ENCODE data around the gene SULT1A1. TPM values are rescaled to one million over a fixed set of nuclear protein-coding genes. Genes with fewer than 3 reads are reported as not detected.
"Not testable (repeated sequence)": the region's sequence is repeated elsewhere in the genome, so short reads cannot be mapped to it uniquely, and the experiment has no call there.

SULT1A1 gene
- total RNA-seq, 1 donor from 2014 or later = 11.4 TPM

DNA sequence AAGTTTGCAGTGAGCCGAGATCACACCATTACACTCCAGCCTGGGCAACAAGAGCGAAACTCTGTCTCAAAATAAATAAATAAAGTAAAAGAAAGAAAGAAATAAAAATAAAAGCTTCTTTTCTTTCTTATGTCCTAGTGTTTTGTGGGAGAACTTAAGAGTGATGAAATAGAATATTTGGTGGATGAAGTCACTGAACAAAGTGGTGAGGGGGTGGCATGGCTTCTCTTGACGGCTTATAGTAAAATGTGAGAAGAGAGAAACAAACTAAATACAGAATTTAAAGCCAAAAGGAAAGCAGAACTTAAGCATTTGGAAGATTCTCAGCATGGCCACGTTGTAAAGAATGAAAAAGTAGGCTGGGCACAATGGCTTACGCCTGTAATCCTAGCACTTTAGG, 40.8 kb downstream of the SULT1A1 start:
- DNase-seq (ENCODE audit: extremely low spot score, unreplicated experiment) = no peak
- H3K36me3 Mint-ChIP-seq (ENCODE audit: unreplicated experiment) = peaks cover 7% of the 10 kb centered on the region
- no peak overlapping the region for H3K27ac Mint-ChIP-seq (ENCODE audit: unreplicated experiment)
- no peak overlapping the region for H3K4me3 Mint-ChIP-seq (ENCODE audit: unreplicated experiment)
- peaks cover 7% of the 10 kb centered on the region for H3K9me3 Mint-ChIP-seq (ENCODE audit: unreplicated experiment)
- H3K4me1 Mint-ChIP-seq (ENCODE audit: unreplicated experiment) = peaks cover 10% of the 10 kb centered on the region
- no peaks in the 10 kb centered on the region for H3K27me3 Mint-ChIP-seq (ENCODE audit: unreplicated experiment)
- TF ChIP-seq, protein P1, sequence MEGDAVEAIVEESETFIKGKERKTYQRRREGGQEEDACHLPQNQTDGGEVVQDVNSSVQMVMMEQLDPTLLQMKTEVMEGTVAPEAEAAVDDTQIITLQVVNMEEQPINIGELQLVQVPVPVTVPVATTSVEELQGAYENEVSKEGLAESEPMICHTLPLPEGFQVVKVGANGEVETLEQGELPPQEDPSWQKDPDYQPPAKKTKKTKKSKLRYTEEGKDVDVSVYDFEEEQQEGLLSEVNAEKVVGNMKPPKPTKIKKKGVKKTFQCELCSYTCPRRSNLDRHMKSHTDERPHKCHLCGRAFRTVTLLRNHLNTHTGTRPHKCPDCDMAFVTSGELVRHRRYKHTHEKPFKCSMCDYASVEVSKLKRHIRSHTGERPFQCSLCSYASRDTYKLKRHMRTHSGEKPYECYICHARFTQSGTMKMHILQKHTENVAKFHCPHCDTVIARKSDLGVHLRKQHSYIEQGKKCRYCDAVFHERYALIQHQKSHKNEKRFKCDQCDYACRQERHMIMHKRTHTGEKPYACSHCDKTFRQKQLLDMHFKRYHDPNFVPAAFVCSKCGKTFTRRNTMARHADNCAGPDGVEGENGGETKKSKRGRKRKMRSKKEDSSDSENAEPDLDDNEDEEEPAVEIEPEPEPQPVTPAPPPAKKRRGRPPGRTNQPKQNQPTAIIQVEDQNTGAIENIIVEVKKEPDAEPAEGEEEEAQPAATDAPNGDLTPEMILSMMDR (IDR thresholded peaks at IDR 0.05) = no peak

DNA sequence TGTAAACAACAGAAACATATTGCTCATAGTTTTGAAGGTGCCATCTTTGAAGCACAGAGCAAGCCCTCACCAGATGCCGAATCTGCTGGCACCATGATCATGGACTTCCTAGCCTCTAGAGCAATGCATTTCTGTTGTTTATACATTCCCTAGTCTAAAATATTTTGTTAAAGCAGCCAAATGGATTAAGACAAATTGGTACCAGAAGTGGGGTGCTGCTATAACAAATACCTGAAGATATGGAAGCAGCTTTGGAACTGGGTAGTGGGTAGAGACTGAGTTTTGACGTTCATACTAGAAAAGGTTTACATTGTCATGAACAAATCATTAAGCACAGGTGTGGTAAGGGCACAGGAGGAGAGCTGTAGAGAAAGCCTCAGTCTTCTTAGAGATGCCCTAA, 42.6 kb downstream of the SULT1A1 start:
- Mint-ChIP-seq H3K4me1 (ENCODE audit: unreplicated experiment) (no peaks in the 10 kb centered on the region), H3K27ac (ENCODE audit: unreplicated experiment) (no peak overlapping the region), H3K27me3 (ENCODE audit: unreplicated experiment) (no peaks in the 10 kb centered on the region), H3K9me3 (ENCODE audit: unreplicated experiment) (peaks cover 7% of the 10 kb centered on the region), H3K4me3 (ENCODE audit: unreplicated experiment) (no peak overlapping the region), H3K36me3 (ENCODE audit: unreplicated experiment) (peaks cover 7% of the 10 kb centered on the region)
- TF ChIP-seq, protein P1 (IDR thresholded peaks at IDR 0.05) = no peak
- DNase-seq (ENCODE audit: extremely low spot score, unreplicated experiment) = no peak

DNA sequence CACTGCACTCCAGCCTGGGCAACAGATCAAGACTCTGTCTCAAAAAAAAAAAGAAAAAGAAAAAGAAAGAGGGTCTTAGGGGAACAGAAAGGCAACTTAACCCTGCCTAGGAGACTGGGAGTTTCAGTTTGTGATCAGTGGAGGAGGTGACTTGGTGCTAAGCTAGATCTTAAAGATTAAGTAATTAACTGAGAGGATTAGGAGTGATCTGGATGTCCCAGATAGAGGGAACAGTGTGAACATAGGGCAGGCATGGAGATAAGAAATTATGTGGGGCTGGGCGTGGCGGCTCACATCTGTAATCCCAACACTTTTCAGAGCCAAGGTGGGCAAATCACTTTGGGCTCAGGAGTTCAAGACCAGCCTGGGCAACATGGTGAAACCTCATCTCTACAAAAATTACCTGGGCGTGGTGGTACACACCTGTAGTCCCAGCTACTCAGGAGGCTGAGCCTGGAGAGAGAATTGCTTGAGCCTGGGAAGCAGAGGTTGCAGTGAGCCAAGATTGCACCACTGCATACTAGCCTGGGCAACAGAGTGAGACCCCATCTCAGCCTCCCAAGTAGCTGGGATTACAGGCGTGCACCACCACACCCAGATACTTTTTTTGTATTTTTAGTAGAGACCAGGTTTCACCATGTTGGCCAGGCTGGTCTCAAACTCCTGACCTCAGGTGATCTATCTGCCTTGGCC, 43.5 kb downstream of the SULT1A1 start:
- H3K4me1 Mint-ChIP-seq (ENCODE audit: unreplicated experiment); H3K27ac Mint-ChIP-seq (ENCODE audit: unreplicated experiment); H3K9me3 Mint-ChIP-seq (ENCODE audit: unreplicated experiment): not testable (repeated sequence)

GRCh38 chr16:28563218-28563617, 46.6 kb downstream of the SULT1A1 start:
- Mint-ChIP-seq H3K9me3 (ENCODE audit: unreplicated experiment) (peaks cover 7% of the 10 kb centered on the region), H3K27me3 (ENCODE audit: unreplicated experiment) (no peaks in the 10 kb centered on the region), H3K27ac (ENCODE audit: unreplicated experiment) (no peak overlapping the region), H3K4me1 (ENCODE audit: unreplicated experiment) (no peaks in the 10 kb centered on the region), H3K4me3 (ENCODE audit: unreplicated experiment) (no peak overlapping the region), H3K36me3 (ENCODE audit: unreplicated experiment) (peaks cover 14% of the 10 kb centered on the region)
- no peak for DNase-seq (ENCODE audit: extremely low spot score, unreplicated experiment)
- TF ChIP-seq, protein P1 (IDR thresholded peaks at IDR 0.05) = no peak

More for the DNA sequence above, 43.5 kb downstream of the SULT1A1 start:
- not testable (repeated sequence) for DNase-seq (ENCODE audit: extremely low spot score, unreplicated experiment); H3K4me3 Mint-ChIP-seq (ENCODE audit: unreplicated experiment); H3K36me3 Mint-ChIP-seq (ENCODE audit: unreplicated experiment); H3K27me3 Mint-ChIP-seq (ENCODE audit: unreplicated experiment)

DNA sequence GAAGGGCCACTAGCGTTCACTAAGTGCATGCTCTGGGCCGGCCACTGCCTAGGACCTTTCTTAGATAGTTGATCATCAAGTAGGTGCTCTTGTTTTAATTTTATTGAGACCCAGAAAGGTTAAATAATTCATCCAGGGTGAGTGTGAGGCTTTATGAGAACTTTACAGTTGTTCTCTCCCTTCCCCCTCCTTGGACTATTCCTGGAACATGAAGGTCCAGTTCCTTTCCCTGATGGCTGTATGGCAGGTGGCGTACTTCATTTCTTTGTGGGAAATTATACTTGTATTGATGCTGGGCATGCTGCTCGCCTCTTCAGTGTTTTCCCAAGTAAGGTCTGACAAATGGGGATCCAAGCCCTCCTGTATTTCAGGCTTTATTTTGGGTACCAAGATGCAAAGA, 47.6 kb downstream of the SULT1A1 start:
- TF ChIP-seq, protein P1 (IDR thresholded peaks at IDR 0.05) = no peak
- H3K36me3 Mint-ChIP-seq (ENCODE audit: unreplicated experiment) = peaks cover 15% of the 10 kb centered on the region
- H3K27ac Mint-ChIP-seq (ENCODE audit: unreplicated experiment) = no peak overlapping the region

More for the DNA sequence above, 47.6 kb downstream of the SULT1A1 start:
- no peak overlapping the region for H3K4me3 Mint-ChIP-seq (ENCODE audit: unreplicated experiment)
- DNase-seq (ENCODE audit: extremely low spot score, unreplicated experiment) = no peak
- peaks cover under 1% of the 10 kb centered on the region for H3K9me3 Mint-ChIP-seq (ENCODE audit: unreplicated experiment)
- H3K27me3 Mint-ChIP-seq (ENCODE audit: unreplicated experiment) = no peaks in the 10 kb centered on the region
- no peaks in the 10 kb centered on the region for H3K4me1 Mint-ChIP-seq (ENCODE audit: unreplicated experiment)

Measured in osteocyte (in vitro differentiated cells).